H1 (cell line): ENCODE measurements around the gene P2RX2. TPM values are rescaled to one million over a fixed set of nuclear protein-coding genes. Genes with fewer than 3 reads are reported as not detected.

ENCODE experiments used
- CTCF ChIA-PET: fragments of 300-600 bp; sonication (Branson Sonifier 250); formaldehyde crosslinking; loops from one replicate; lab custom pipeline; 2021; ENCODE audit not compliant: partially characterized antibody; lab: Charles Lee
- POLR2A ChIA-PET: fragments of 300-600 bp; sonication (Branson Sonifier 250); formaldehyde crosslinking; loops from one replicate; lab custom pipeline; 2021; ENCODE audit warnings: inconsistent platforms; ENCODE audit not compliant: partially characterized antibody; lab: Charles Lee
- DNase-seq, 2 experiments: peaks; one replicate each; pipeline versions ENCODE4 v3.0.0 to v3.0.0-alpha.2; 2010 to 2022; ENCODE audit warnings: low spot score in 2 of 2, low read depth in 1 of 2, mixed read lengths in 1 of 2
- FAIRE-seq: peaks from 2 replicates; lab custom pipeline; 2011; peaks lifted over from hg19 to GRCh38; lab: Jason Lieb, UNC
- H2AFZ ChIP-seq: 2 replicates; pipeline ENCODE4 v1.8.1; 2012; ENCODE audit warnings: low read length, inconsistent platforms
- H2AK5ac ChIP-seq: 2 replicates; pipeline ENCODE4 v1.6.1; 2013; ENCODE audit warnings: low read depth, low read length
- H2BK120ac ChIP-seq: replicated peaks from 2 replicates; pipeline ENCODE3; 2013; ENCODE audit warnings: low read depth, low read length, inconsistent platforms
- H2BK12ac ChIP-seq: 2 replicates; pipeline ENCODE4 v1.6.1; 2013; ENCODE audit warnings: low read depth, low read length
- H2BK15ac ChIP-seq: 2 replicates; pipeline ENCODE4 v1.6.1; 2013; ENCODE audit warnings: low read length
- H2BK20ac ChIP-seq: 2 replicates; pipeline ENCODE4 v1.6.1; 2013; ENCODE audit warnings: low read length
- H2BK5ac ChIP-seq: 2 replicates; pipeline ENCODE4 v1.6.1; 2013; ENCODE audit warnings: low read depth, low read length
- H3K14ac ChIP-seq: 2 replicates; pipeline ENCODE4 v1.6.1; 2013; ENCODE audit warnings: inconsistent platforms; ENCODE audit not compliant: insufficient read length
- H3K18ac ChIP-seq: 2 replicates; pipeline ENCODE4 v1.6.1; 2013; ENCODE audit warnings: low read length; ENCODE audit errors: extremely low read depth
- H3K23ac ChIP-seq: 2 replicates; pipeline ENCODE4 v1.6.1; 2013; ENCODE audit warnings: inconsistent platforms; ENCODE audit not compliant: insufficient read length
- H3K23me2 ChIP-seq: 2 replicates; pipeline ENCODE4 v1.6.1; 2013; ENCODE audit warnings: low read depth, low read length
- H3K27ac ChIP-seq: 2 replicates; pipeline ENCODE4 v1.6.1; 2011; ENCODE audit warnings: low read depth, low read length, inconsistent platforms
- H3K27me3 ChIP-seq, 4 experiments: replicated peaks in 1 of 4; 1 replicate in 1 of 4; 2 replicates in 3 of 4; pipeline versions ENCODE4 v1.6.1 to v1.8.1; 2011 to 2013; ENCODE audit warnings: low read length in 3 of 4, mild to moderate bottlenecking in 3 of 4, inconsistent platforms in 2 of 4, mixed read lengths in 2 of 4, moderate library complexity in 1 of 4; ENCODE audit not compliant: control insufficient read depth in 3 of 4, insufficient read depth in 3 of 4; ENCODE audit errors: extremely low read depth in 1 of 4
- H3K36me3 ChIP-seq, 4 experiments: 2 replicates each; pipeline versions ENCODE4 v1.6.1 to v1.8.1; 2011 to 2013; ENCODE audit warnings: mild to moderate bottlenecking in 4 of 4, low read length in 3 of 4, moderate library complexity in 2 of 4, control low read depth in 1 of 4, inconsistent platforms in 1 of 4; ENCODE audit not compliant: insufficient read depth in 4 of 4, control insufficient read depth in 2 of 4
- H3K4ac ChIP-seq: replicated peaks from 2 replicates; pipeline ENCODE3; 2013; ENCODE audit warnings: low read length, low read depth, mixed read lengths, inconsistent platforms; ENCODE audit not compliant: insufficient read length
- H3K4me1 ChIP-seq, 4 experiments: replicated peaks in 1 of 4; 1 replicate in 1 of 4; 2 replicates in 3 of 4; pipeline versions ENCODE4 v1.6.1 to v1.8.1; 2011 to 2013; ENCODE audit warnings: low read length in 3 of 4, inconsistent platforms in 2 of 4, mixed read lengths in 1 of 4; ENCODE audit not compliant: insufficient read depth in 4 of 4, control insufficient read depth in 3 of 4
- H3K4me2 ChIP-seq, 2 experiments: 2 replicates each; pipeline versions ENCODE4 v1.6.1 to v1.8.1; 2011 to 2013; ENCODE audit warnings: low read depth in 2 of 2, low read length in 2 of 2, control low read depth in 1 of 2, inconsistent platforms in 1 of 2, mild to moderate bottlenecking in 1 of 2; ENCODE audit not compliant: insufficient read depth in 1 of 2
- H3K4me3 ChIP-seq, 4 experiments: fragments of 200-600, 300-600 bp in 1 of 4; sonication (generic), shearing (Covaris generic), sonication (Bioruptor Twin) in 1 of 4; 2 replicates each; pipeline versions ENCODE4 v1.5.1 to v1.8.1; 2011 to 2016; ENCODE audit warnings: low read length in 4 of 4, low read depth in 3 of 4, control low read depth in 2 of 4, inconsistent platforms in 2 of 4, mild to moderate bottlenecking in 2 of 4, mixed read lengths in 1 of 4, moderate library complexity in 1 of 4; ENCODE audit not compliant: insufficient read depth in 2 of 4; ENCODE audit errors: extremely low read depth in 1 of 4
- H3K56ac ChIP-seq: replicated peaks from 2 replicates; pipeline ENCODE3; 2013; ENCODE audit warnings: low read depth, mild to moderate bottlenecking, mixed read lengths, low read length, inconsistent platforms; ENCODE audit not compliant: insufficient read length
- H3K79me1 ChIP-seq: 2 replicates; pipeline ENCODE4 v1.6.1; 2013; ENCODE audit warnings: low read depth, low read length, control low read depth
- H3K79me2 ChIP-seq, 2 experiments: 2 replicates each; pipeline versions ENCODE4 v1.6.1 to v1.8.1; 2012 to 2013; ENCODE audit warnings: low read length in 2 of 2, mild to moderate bottlenecking in 2 of 2, inconsistent platforms in 1 of 2; ENCODE audit not compliant: insufficient read depth in 2 of 2, control insufficient read depth in 1 of 2
- H3K9ac ChIP-seq, 4 experiments: replicated peaks in 1 of 4; 1 replicate in 1 of 4; 2 replicates in 3 of 4; pipeline versions ENCODE4 v1.6.1 to v1.8.1; 2011 to 2013; ENCODE audit warnings: low read depth in 3 of 4, low read length in 3 of 4, control low read depth in 2 of 4, mild to moderate bottlenecking in 2 of 4, moderate library complexity in 2 of 4, inconsistent platforms in 1 of 4; ENCODE audit errors: extremely low read depth in 1 of 4
- H3K9me3 ChIP-seq, 2 experiments: 2 replicates each; pipeline versions ENCODE4 v1.6.1 to v1.8.1; 2012 to 2013; ENCODE audit warnings: mild to moderate bottlenecking in 2 of 2, moderate library complexity in 2 of 2, control low read depth in 1 of 2, inconsistent platforms in 1 of 2, low read depth in 1 of 2, low read length in 1 of 2, mixed read lengths in 1 of 2; ENCODE audit not compliant: insufficient read depth in 2 of 2
- H4K20me1 ChIP-seq, 2 experiments: replicated peaks in 1 of 2; 2 replicates each; pipeline versions ENCODE3 to v1.8.1; 2011 to 2013; ENCODE audit warnings: inconsistent platforms in 2 of 2, low read length in 2 of 2, mild to moderate bottlenecking in 1 of 2; ENCODE audit not compliant: insufficient read depth in 2 of 2, control insufficient read depth in 1 of 2
- H4K5ac ChIP-seq: 2 replicates; pipeline ENCODE4 v1.6.1; 2013; ENCODE audit warnings: low read length, low read depth, mixed read lengths, inconsistent platforms; ENCODE audit not compliant: insufficient read length
- H4K8ac ChIP-seq: 2 replicates; pipeline ENCODE4 v1.8.0; 2013; ENCODE audit warnings: mild to moderate bottlenecking, moderate library complexity, low read length, inconsistent platforms; ENCODE audit not compliant: insufficient read depth; ENCODE audit errors: extremely low read depth
- H4K91ac ChIP-seq: replicated peaks from 2 replicates; pipeline ENCODE3; 2013; ENCODE audit warnings: low read length, mixed read lengths, inconsistent platforms; ENCODE audit not compliant: insufficient read length
- CTCF ChIP-seq, 3 experiments: IDR thresholded peaks; 1 replicate in 2 of 3; 2 replicates in 1 of 3; pipeline versions ENCODE4 v1.5.1 to v1.6.1; 2011; ENCODE audit warnings: low read length in 3 of 3, mild to moderate bottlenecking in 3 of 3, inconsistent platforms in 2 of 3, low read depth in 1 of 3, moderate library complexity in 1 of 3; ENCODE audit not compliant: insufficient read depth in 1 of 3; ENCODE audit errors: control extremely low read depth in 1 of 3
- E2F6 ChIP-seq: IDR thresholded peaks from 2 replicates; pipeline ENCODE4 v1.6.1; 2012; ENCODE audit warnings: inconsistent platforms
- KDM1A ChIP-seq: fragments of 200-600, 300-600 bp; sonication (generic); IDR thresholded peaks from 2 replicates; pipeline ENCODE4 v1.7.1; 2016; ENCODE audit warnings: mild to moderate bottlenecking, low read length, borderline replicate concordance
- POLR2A ChIP-seq, 2 experiments: IDR thresholded peaks; 1 replicate in 1 of 2; 2 replicates in 1 of 2; pipeline ENCODE4 v1.6.1; 2011; ENCODE audit warnings: low read depth in 2 of 2, low read length in 2 of 2, mild to moderate bottlenecking in 2 of 2; ENCODE audit errors: control extremely low read depth in 1 of 2
- RBBP5 ChIP-seq: IDR thresholded peaks from 2 replicates; pipeline ENCODE4 v1.7.1; 2012; ENCODE audit warnings: low read depth, mild to moderate bottlenecking, inconsistent platforms, low read length, moderate library complexity, borderline replicate concordance
- USF2 ChIP-seq: IDR thresholded peaks from 2 replicates; pipeline ENCODE4 v1.6.1; 2011; ENCODE audit warnings: low read length, improper control_type of control experiment
- WGBS, 2 experiments: shearing (Covaris generic) in 1 of 2; methylation state at CpG; one replicate each; pipeline versions ENCODE4 v1.1.6 to v1.1.7; 2013 to 2015; ENCODE audit warnings: low lambda C conversion rate in 2 of 2, mixed read lengths in 2 of 2, inconsistent platforms in 1 of 2, low coverage in 1 of 2, missing lambda C conversion rate in 1 of 2; ENCODE audit not compliant: insufficient replicate concordance in 2 of 2, insufficient coverage in 1 of 2, insufficient read length in 1 of 2; ENCODE audit errors: extremely low coverage in 1 of 2, missing lambda C conversion rate in 1 of 2; 5-methylcytosine and 5-hydroxymethylcytosine counted together
- polyA plus RNA-seq, 7 experiments: library from polyadenylated mRNA; depleted of rRNA in 3 of 7; stranded (reverse) in 5 of 7; unstranded in 2 of 7; fragments of >200 nt in 5 of 7; fragments of 200-250 nt in 2 of 7; gene quantifications; 1 replicate in 5 of 7; 2 replicates in 1 of 7; 4 replicates in 1 of 7; pipeline versions ENCODE4 v1.2.1 to v1.2.3, GENCODE V29; 2011 to 2013; ENCODE audit warnings: missing spikeins in 2 of 7, mixed read lengths in 2 of 7
- total RNA-seq: library from RNA; stranded (reverse); fragmentation: NEBNext Ultra II Directional; extraction: Animal tissue kit (Norgen Biotek cat#: 25700); gene quantifications from 2 replicates; pipeline ENCODE4 v1.2.1, GENCODE V29; 2021

The P2RX2 gene
- total and polyA plus RNA-seq, 2 of the 8 experiments (the other 6 are each of a cell fraction or from before 2014, with no cell fraction given) = 0.84 to 2.2 TPM

- peaks cover 29 to 65% (median 62%) of the 10 kb centered on the region in 4 experiments for H3K27me3 ChIP-seq
- H3K23ac ChIP-seq = no peak overlapping the region
- no peak overlapping the region for H3K56ac ChIP-seq
- FAIRE-seq = no peak
- H4K20me1 ChIP-seq = peaks cover 0 to 6% of the 10 kb centered on the region in 2 experiments
- no peaks in the 10 kb centered on the region for H3K79me2 ChIP-seq
- no peak overlapping the region for H4K8ac ChIP-seq
- H2BK15ac ChIP-seq = no peak overlapping the region
- H3K9ac ChIP-seq = no peak overlapping the region
- H3K4me1 ChIP-seq = no peaks in the 10 kb centered on the region
- no peak overlapping the region for H2BK120ac ChIP-seq
- peaks cover under 1% of the 10 kb centered on the region; the same call in 1 of the 2 replicates for H3K23me2 ChIP-seq
- WGBS, 2 experiments = 86% methylated on average over 18 of the region's 18 CpGs; no CpG with 5 or more reads in 1 of the 2 experiments
- H3K4me2 ChIP-seq = no peak overlapping the region
- no peak for TF ChIP-seq E2F6
- TF ChIP-seq POLR2A (IDR thresholded peaks at IDR 0.05; ENCODE audit: control extremely low read depth in 1 of 2, low read depth in 2 of 2, low read length in 2 of 2) = no peak
- TF ChIP-seq KDM1A = no peak
- TF ChIP-seq CTCF (IDR thresholded peaks at IDR 0.05; ENCODE audit: control extremely low read depth in 1 of 3, insufficient read depth in 1 of 3, low read depth in 1 of 3, low read length in 3 of 3) = no peak
- no peak for TF ChIP-seq USF2
- TF ChIP-seq RBBP5 = no peak
- ChIA-PET POLR2A (interaction anchor here (1.1 to 3.3 kb wide), 4 partner anchors 11 to 32 kb away, joined by 3 to 20 read pairs (median 12); no protein-coding TSS in a partner anchor), CTCF (interaction anchor here (0.7 to 1.1 kb wide), 5 partner anchors 8 to 178 kb away, joined by 3 to 4 read pairs (median 3); partner anchors contain the start of gene LRCOL1)
- no peak overlapping the region for H2AFZ ChIP-seq
- no peak overlapping the region for H2BK20ac ChIP-seq
- no peak for DNase-seq
- peaks cover 0 to 7% of the 10 kb centered on the region in 2 experiments; a peak in 1 of 4 replicates for H3K9me3 ChIP-seq
- H3K4me3 ChIP-seq = no peak overlapping the region
- H4K5ac ChIP-seq = no peak overlapping the region
- H3K36me3 ChIP-seq = no peaks in the 10 kb centered on the region
- no peak overlapping the region for H2BK5ac ChIP-seq
- no peak overlapping the region for H3K18ac ChIP-seq
- H2BK12ac ChIP-seq = no peak overlapping the region
- H3K14ac ChIP-seq = no peak overlapping the region
- no peak overlapping the region for H3K27ac ChIP-seq
- no peak overlapping the region for H2AK5ac ChIP-seq
- no peak overlapping the region for H3K4ac ChIP-seq
- no peaks in the 10 kb centered on the region for H3K79me1 ChIP-seq
- H4K91ac ChIP-seq = no peak overlapping the region
Observed at GRCh38 chr12:132593521-132593920, 25.1 kb upstream of the P2RX2 start.
